AG04449 (cell line): ENCODE data around the gene PACSIN1.

Experiments used
- CTCF ChIA-PET: fragments of 350-600 bp; formaldehyde crosslinking; extraction: SDS; loops from one replicate; lab custom pipeline; 2021; ENCODE audit warnings: antibody characterized with exemption; lab: Yijun Ruan, JAX
- POLR2A ChIA-PET: fragments of 400-600, 350-600 bp; formaldehyde crosslinking; extraction: SDS; loops from one replicate; lab custom pipeline; 2020; ENCODE audit warnings: antibody characterized with exemption, inconsistent platforms; lab: Yijun Ruan, JAX
- DNase-seq: peaks from one replicate; pipeline ENCODE4 v3.0.0-alpha.2; 2010; ENCODE audit warnings: low read depth, low spot score
- H3K4me3 ChIP-seq: 2 replicates; pipeline ENCODE4 v1.5.1; 2011; ENCODE audit warnings: low read depth, mild to moderate bottlenecking, control low read depth, low read length
- TF ChIP-seq, protein P1 (sequence below): IDR thresholded peaks from one replicate; pipeline ENCODE4 v1.5.1; 2011; ENCODE audit warnings: mild to moderate bottlenecking, moderate library complexity, low read length, control low read depth, inconsistent platforms; ENCODE audit not compliant: insufficient read depth; ENCODE audit errors: missing control alignments

PACSIN1 gene

DNA sequence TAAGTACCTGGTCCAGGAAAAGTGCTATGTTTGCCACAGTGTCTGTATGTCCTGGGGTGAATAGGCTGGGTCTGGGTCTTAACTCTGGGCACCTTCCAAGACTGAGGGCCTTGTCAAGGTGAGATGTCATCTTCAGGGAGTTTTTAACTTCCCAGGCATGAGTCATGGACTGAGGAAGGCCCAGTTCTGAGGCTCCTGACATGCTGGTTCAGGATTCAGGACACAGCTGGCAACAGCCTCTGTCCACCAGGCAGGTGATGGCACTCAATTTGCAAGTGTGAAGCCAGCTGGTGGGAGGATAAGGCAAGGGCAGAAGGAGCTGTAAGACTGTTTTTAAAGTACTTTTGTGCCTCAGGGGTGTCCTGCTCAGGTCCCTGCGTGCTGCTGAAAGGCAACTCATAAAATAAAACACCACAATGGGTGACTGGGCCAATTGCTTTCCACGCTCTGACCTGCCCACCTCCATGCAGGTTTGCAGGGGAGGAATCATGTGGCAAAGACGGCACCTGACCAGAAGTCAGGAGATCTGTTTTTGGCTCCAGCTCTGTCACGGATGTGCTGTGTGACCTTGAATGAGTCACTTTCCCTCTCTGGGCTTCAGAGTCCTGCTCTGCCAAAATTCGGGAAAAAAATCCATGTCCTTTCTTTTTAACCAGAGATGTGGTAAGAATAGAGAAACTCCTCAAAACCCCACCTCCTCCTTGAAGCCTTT lies 4.9 kb upstream of the PACSIN1 start:
- no peak overlapping the region for H3K4me3 ChIP-seq
- DNase-seq: no peak
- TF ChIP-seq, protein P1, sequence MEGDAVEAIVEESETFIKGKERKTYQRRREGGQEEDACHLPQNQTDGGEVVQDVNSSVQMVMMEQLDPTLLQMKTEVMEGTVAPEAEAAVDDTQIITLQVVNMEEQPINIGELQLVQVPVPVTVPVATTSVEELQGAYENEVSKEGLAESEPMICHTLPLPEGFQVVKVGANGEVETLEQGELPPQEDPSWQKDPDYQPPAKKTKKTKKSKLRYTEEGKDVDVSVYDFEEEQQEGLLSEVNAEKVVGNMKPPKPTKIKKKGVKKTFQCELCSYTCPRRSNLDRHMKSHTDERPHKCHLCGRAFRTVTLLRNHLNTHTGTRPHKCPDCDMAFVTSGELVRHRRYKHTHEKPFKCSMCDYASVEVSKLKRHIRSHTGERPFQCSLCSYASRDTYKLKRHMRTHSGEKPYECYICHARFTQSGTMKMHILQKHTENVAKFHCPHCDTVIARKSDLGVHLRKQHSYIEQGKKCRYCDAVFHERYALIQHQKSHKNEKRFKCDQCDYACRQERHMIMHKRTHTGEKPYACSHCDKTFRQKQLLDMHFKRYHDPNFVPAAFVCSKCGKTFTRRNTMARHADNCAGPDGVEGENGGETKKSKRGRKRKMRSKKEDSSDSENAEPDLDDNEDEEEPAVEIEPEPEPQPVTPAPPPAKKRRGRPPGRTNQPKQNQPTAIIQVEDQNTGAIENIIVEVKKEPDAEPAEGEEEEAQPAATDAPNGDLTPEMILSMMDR: no peak
- POLR2A ChIA-PET: interaction anchor here (0.5 kb wide), 1 partner anchor 45 kb away, joined by 5 read pairs; no protein-coding TSS in a partner anchor
- CTCF ChIA-PET: interaction anchor here (0.6 to 7.8 kb wide), 14 partner anchors 14 to 679 kb away, joined by 3 to 85 read pairs (median 5); partner anchors contain the start of genes RPS10 and TCP11

DNA sequence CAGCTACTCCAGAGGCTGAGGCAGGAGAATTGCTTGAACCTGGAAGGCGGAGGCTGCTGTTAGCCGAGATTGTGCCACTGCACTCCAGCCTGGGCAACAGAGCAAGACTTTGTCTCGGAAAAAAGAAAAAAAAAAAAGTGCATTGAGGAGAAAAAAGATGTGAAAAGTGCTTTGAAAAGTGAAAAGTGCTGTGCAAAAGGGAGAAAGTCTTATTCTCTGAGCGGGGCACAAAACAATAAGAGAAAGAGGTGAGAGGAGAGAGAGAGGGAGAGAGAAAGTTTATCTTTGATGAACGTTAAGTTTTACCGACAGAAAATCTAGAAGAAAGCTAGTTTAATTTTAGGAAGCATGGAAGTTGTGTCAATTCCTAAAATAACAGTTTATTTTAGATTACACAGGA lies 3.9 kb upstream of the PACSIN1 start:
- no peak for DNase-seq
- POLR2A ChIA-PET: interaction anchor here (0.7 kb wide), 1 partner anchor 35 kb away, joined by 3 read pairs; no protein-coding TSS in a partner anchor
- H3K4me3 ChIP-seq: no peak overlapping the region
- TF ChIP-seq, protein P1: no peak
- CTCF ChIA-PET: interaction anchor here (0.8 to 7.8 kb wide), 4 partner anchors 14 to 148 kb away, joined by 3 to 85 read pairs (median 6); no protein-coding TSS in a partner anchor

DNA sequence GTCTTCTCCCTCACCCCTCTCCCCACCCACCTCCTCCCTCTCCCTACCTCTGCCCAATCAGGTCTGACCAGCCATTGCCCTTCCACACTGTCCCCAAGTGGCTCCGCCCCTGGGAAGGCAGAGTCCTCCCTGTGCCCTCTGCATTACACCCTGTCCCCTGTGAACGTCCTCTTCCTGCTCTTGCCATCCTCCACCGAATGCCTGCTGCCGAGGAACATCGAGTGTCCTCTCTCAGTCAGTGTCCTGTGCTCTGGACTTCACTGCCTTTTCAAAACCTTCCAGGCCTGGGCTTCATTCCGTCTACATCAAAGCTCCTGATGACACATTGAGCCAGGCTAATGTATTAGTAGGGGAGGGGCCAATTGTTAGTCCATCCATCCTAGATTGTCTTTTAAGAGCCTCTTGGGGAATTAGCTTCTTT lies 3.3 kb upstream of the PACSIN1 start:
- TF ChIP-seq, protein P1: no peak
- CTCF ChIA-PET: interaction anchor here (0.7 to 7.8 kb wide), 5 partner anchors 13 to 261 kb away, joined by 3 to 85 read pairs (median 3); no protein-coding TSS in a partner anchor
- no peak overlapping the region for H3K4me3 ChIP-seq
- DNase-seq: no peak
- POLR2A ChIA-PET: interaction anchor here (0.6 to 0.7 kb wide), 2 partner anchors 35 to 106 kb away, joined by 3 to 4 read pairs; no protein-coding TSS in a partner anchor

DNA sequence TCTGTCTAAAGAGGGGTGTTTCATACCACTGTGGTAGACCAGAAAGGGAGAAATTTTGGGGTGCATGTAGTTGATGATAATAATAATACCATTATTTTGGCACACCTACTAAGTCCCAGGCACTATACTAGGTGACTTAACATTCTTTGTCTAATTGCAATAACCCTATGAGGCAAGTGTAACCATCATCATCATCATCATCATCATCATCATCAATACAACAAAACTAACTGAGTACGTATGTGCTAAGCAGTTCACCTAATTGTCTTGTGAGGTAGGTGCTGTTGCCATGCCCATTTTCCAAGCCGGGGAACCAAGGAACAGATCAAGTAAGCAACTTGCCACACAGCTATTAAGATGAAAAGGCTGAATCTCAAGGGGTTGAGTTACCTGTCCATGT lies 2.6 kb upstream of the PACSIN1 start:
- no peak for DNase-seq
- no peak overlapping the region for H3K4me3 ChIP-seq
- POLR2A ChIA-PET: no interaction called here
- TF ChIP-seq, protein P1: no peak
- CTCF ChIA-PET: interaction anchor here (0.7 to 7.8 kb wide), 4 partner anchors 13 to 262 kb away, joined by 3 to 85 read pairs (median 6); no protein-coding TSS in a partner anchor

DNA sequence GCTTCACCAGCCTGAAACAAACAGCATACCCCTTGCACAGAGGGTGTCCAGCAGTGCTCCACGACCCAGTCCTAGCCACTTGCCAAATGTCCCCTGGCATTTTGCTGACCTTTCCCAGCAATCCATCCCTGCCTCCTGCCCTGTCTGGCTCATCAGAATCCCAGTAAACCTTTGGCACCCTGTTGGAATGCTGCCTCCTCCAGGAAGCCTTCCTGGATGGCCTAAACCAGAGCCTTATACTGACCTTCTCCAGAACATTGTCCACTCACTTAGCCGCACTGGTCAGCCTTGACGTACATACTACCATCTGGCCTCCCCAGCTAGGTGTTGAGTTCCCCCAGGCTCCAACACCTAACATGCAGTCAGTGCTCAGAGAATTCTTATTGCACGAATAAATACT lies 2.0 kb upstream of the PACSIN1 start:
- ChIA-PET CTCF (interaction anchor here (2.5 kb wide), 1 partner anchor 12 kb away, joined by 8 read pairs; no protein-coding TSS in a partner anchor), POLR2A (no interaction called here)
- H3K4me3 ChIP-seq: no peak overlapping the region
- TF ChIP-seq, protein P1: no peak
- DNase-seq: no peak
